HepG2 (cell line): ENCODE measurements around the gene RUSC1. TPM values are rescaled to one million over a fixed set of nuclear protein-coding genes. Genes with fewer than 3 reads are reported as not detected.
A peak's percentile ranks its signal among the peaks of the same experiment; 100 is the strongest.

Experiments
- CHCHD3 ChIP-seq: sonication (generic); formaldehyde crosslinking; IDR thresholded peaks from 2 replicates; pipeline ENCODE4 v1.8.0; 2022; ENCODE audit warnings: mild to moderate bottlenecking, missing genetic modification reagents, moderate library complexity
- CREB1 ChIP-seq, 2 experiments: fragments of 450-650 bp in 1 of 2; IDR thresholded peaks; 2 replicates each; pipeline ENCODE4 v1.6.1; 2016 to 2017; ENCODE audit warnings: control low read depth in 1 of 2, mild to moderate bottlenecking in 1 of 2, missing compliant biosample characterization in 1 of 2, missing genetic modification characterization in 1 of 2
- MIER3 ChIP-seq: IDR thresholded peaks from 2 replicates; pipeline ENCODE4 v1.6.1; 2016; ENCODE audit warnings: missing compliant biosample characterization, borderline replicate concordance
- SMAD3 ChIP-seq: sonication (generic); formaldehyde crosslinking; IDR thresholded peaks from 2 replicates; pipeline ENCODE4 v1.4.0; 2020; ENCODE audit warnings: missing genetic modification reagents
- ZNF563 ChIP-seq: sonication (generic); formaldehyde crosslinking; IDR thresholded peaks from 2 replicates; pipeline ENCODE4 v1.8.0; 2022; ENCODE audit warnings: mild to moderate bottlenecking, moderate library complexity, missing genetic modification reagents
- ZNF607 ChIP-seq: sonication (generic); formaldehyde crosslinking; IDR thresholded peaks from 2 replicates; pipeline ENCODE4 v1.5.1; 2020; ENCODE audit warnings: missing genetic modification reagents, mild to moderate bottlenecking, borderline replicate concordance
- ZNF891 ChIP-seq: sonication (generic); formaldehyde crosslinking; IDR thresholded peaks from 2 replicates; pipeline ENCODE4 v1.5.0; 2020; ENCODE audit warnings: mild to moderate bottlenecking, missing genetic modification reagents
- polyA plus RNA-seq, 8 experiments: library from polyadenylated mRNA; depleted of rRNA in 3 of 8; stranded (reverse) in 7 of 8; unstranded in 1 of 8; fragments of >200 nt; fragmentation: Illumina TruSeq in 4 of 8; extraction: Trizol in 4 of 8; gene quantifications; 2 replicates each; pipeline versions ENCODE4 v1.2.1 to v1.2.3, GENCODE V29; 2011 to 2016; ENCODE audit warnings: low read depth in 4 of 8, missing spikeins in 1 of 8, mixed read lengths in 1 of 8; ENCODE audit not compliant: insufficient read depth in 1 of 8
- total RNA-seq, 5 experiments: library from RNA; depleted of rRNA; stranded (reverse); fragments of >200 nt; fragmentation: Illumina TruSeq; extraction: Trizol; gene quantifications; 2 replicates each; pipeline ENCODE4 v1.2.3, GENCODE V29; 2016; ENCODE audit warnings: low read depth in 1 of 5
- TF ChIP-seq, protein P1 (sequence below): sonication (generic); formaldehyde crosslinking; conservative IDR thresholded peaks from 2 replicates; pipeline ENCODE4 v1.4.0; 2020; ENCODE audit warnings: missing genetic modification reagents
- TF ChIP-seq, protein P2 (sequence below): sonication (generic); formaldehyde crosslinking; IDR thresholded peaks from 2 replicates; pipeline ENCODE4 v1.4.0; 2020; ENCODE audit warnings: missing genetic modification reagents
- TF ChIP-seq, protein P3 (sequence below): sonication (generic); formaldehyde crosslinking; IDR thresholded peaks from 2 replicates; pipeline ENCODE4 v1.5.0; 2020; ENCODE audit warnings: missing genetic modification reagents

RUSC1 gene
- total and polyA plus RNA-seq, 2 of the 13 experiments (the other 11 are each of a cell fraction or from before 2014, with no cell fraction given): 18.7 to 20.4 TPM

DNA sequence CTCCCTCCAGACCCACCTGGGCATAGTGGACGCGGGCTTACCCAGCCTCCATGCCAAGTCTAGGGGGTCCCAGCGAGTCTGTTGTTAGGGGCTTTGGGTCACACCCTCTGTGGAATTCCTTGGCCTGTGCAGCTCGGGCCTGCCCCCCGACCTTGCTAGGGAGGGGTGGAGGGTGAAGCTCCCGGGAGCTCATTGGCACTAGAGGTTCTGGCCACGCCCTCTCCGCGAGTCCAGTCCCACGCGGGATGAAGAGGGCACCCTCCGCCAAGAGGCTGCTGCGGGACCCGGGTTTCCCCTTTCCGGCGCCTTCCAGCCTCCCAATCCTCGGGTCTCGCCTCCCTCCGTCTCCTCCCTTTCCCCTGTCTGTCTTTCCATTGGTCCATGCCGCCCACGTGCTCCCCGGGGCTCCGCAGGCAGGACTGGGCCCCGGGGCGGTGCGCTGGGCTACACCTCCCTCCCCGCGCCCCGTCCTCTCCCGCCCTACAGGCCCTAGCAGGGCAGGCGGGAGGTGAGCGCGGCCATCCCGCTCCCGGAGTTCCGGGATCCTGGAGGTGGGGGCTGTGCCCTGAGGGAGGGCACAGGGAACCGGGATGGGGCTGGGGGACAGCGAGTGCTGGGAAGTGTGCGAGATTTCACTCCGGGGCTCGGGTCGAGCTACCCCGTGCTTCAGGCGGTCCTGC lies 3.5 kb downstream of the RUSC1 start (continued):
- TF ChIP-seq, protein P1, sequence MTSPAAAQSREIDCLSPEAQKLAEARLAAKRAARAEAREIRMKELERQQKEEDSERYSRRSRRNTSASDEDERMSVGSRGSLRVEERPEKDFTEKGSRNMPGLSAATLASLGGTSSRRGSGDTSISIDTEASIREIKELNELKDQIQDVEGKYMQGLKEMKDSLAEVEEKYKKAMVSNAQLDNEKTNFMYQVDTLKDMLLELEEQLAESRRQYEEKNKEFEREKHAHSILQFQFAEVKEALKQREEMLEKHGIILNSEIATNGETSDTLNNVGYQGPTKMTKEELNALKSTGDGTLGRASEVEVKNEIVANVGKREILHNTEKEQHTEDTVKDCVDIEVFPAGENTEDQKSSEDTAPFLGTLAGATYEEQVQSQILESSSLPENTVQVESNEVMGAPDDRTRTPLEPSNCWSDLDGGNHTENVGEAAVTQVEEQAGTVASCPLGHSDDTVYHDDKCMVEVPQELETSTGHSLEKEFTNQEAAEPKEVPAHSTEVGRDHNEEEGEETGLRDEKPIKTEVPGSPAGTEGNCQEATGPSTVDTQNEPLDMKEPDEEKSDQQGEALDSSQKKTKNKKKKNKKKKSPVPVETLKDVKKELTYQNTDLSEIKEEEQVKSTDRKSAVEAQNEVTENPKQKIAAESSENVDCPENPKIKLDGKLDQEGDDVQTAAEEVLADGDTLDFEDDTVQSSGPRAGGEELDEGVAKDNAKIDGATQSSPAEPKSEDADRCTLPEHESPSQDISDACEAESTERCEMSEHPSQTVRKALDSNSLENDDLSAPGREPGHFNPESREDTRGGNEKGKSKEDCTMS: 0 out of 2 replicates have a peak, but pooled peaks have one; percentile 38
- TF ChIP-seq ZNF891 (CRISPR knock-in tag) (peak; percentile 75; the same call in 1 of the 2 replicates), CHCHD3 (CRISPR knock-in tag) (no peak), SMAD3 (CRISPR knock-in tag) (no peak), ZNF563 (CRISPR knock-in tag) (peak; percentile 36; the same call in 1 of the 2 replicates), MIER3 (CRISPR knock-in tag) (no peak; the same call in 1 of the 2 replicates), ZNF607 (CRISPR knock-in tag) (no peak; the same call in 1 of the 2 replicates), CREB1 (IDR thresholded peaks at IDR 0.05) (no peak), CREB1 (CRISPR knock-in tag; IDR thresholded peaks at IDR 0.05) (no peak)
- TF ChIP-seq, protein P2, sequence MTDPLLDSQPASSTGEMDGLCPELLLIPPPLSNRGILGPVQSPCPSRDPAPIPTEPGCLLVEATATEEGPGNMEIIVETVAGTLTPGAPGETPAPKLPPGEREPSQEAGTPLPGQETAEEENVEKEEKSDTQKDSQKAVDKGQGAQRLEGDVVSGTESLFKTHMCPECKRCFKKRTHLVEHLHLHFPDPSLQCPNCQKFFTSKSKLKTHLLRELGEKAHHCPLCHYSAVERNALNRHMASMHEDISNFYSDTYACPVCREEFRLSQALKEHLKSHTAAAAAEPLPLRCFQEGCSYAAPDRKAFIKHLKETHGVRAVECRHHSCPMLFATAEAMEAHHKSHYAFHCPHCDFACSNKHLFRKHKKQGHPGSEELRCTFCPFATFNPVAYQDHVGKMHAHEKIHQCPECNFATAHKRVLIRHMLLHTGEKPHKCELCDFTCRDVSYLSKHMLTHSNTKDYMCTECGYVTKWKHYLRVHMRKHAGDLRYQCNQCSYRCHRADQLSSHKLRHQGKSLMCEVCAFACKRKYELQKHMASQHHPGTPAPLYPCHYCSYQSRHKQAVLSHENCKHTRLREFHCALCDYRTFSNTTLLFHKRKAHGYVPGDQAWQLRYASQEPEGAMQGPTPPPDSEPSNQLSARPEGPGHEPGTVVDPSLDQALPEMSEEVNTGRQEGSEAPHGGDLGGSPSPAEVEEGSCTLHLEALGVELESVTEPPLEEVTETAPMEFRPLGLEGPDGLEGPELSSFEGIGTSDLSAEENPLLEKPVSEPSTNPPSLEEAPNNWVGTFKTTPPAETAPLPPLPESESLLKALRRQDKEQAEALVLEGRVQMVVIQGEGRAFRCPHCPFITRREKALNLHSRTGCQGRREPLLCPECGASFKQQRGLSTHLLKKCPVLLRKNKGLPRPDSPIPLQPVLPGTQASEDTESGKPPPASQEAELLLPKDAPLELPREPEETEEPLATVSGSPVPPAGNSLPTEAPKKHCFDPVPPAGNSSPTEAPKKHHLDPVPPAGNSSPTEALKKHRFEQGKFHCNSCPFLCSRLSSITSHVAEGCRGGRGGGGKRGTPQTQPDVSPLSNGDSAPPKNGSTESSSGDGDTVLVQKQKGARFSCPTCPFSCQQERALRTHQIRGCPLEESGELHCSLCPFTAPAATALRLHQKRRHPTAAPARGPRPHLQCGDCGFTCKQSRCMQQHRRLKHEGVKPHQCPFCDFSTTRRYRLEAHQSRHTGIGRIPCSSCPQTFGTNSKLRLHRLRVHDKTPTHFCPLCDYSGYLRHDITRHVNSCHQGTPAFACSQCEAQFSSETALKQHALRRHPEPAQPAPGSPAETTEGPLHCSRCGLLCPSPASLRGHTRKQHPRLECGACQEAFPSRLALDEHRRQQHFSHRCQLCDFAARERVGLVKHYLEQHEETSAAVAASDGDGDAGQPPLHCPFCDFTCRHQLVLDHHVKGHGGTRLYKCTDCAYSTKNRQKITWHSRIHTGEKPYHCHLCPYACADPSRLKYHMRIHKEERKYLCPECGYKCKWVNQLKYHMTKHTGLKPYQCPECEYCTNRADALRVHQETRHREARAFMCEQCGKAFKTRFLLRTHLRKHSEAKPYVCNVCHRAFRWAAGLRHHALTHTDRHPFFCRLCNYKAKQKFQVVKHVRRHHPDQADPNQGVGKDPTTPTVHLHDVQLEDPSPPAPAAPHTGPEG (CRISPR knock-in tag): 0 out of 2 replicates have a peak, but pooled peaks have one; percentile 29
- TF ChIP-seq, protein P3, sequence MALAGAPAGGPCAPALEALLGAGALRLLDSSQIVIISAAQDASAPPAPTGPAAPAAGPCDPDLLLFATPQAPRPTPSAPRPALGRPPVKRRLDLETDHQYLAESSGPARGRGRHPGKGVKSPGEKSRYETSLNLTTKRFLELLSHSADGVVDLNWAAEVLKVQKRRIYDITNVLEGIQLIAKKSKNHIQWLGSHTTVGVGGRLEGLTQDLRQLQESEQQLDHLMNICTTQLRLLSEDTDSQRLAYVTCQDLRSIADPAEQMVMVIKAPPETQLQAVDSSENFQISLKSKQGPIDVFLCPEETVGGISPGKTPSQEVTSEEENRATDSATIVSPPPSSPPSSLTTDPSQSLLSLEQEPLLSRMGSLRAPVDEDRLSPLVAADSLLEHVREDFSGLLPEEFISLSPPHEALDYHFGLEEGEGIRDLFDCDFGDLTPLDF: peak; percentile 39; the same call in 1 of the 2 replicates
